Breast epithelium (tissue), 4 donors: ENCODE data around the gene IGFLR1. TPM values are rescaled to one million over a fixed set of nuclear protein-coding genes. Genes with fewer than 3 reads are reported as not detected.

Source experiments
- DNase-seq, 2 donors: peaks; one replicate each; pipeline ENCODE4 v3.0.0-alpha.2; 2019; ENCODE audit warnings: low spot score in 2 of 2
- H3K27ac ChIP-seq, 2 donors: fragments of 200-600 bp; sonication (generic) in 1 of 2; one replicate each; pipeline ENCODE4 v1.5.1; 2016 to 2019; ENCODE audit warnings: mild to moderate bottlenecking in 1 of 2
- H3K27me3 ChIP-seq, 2 donors: fragments of 200-600 bp; sonication (generic) in 1 of 2; one replicate each; pipeline versions ENCODE4 v1.5.1 to v1.6.0; 2017 to 2019; ENCODE audit warnings: control low read depth in 1 of 2, mild to moderate bottlenecking in 1 of 2
- H3K36me3 ChIP-seq: fragments of 200-600 bp; one replicate; pipeline ENCODE4 v1.5.1; 2019
- H3K4me1 ChIP-seq, 2 donors: fragments of 200-600 bp; sonication (generic); one replicate each; pipeline ENCODE4 v1.5.1; 2016 to 2019; ENCODE audit warnings: control low read depth in 1 of 2
- H3K4me3 ChIP-seq, 3 donors: fragments of 200-600 bp; sonication (generic); 1 replicate in 2 of 3; 2 replicates in 1 of 3; pipeline ENCODE4 v1.5.1; 2016 to 2019; ENCODE audit warnings: mild to moderate bottlenecking in 3 of 3, moderate library complexity in 2 of 3
- H3K9me3 ChIP-seq, 2 donors: fragments of 200-600 bp; sonication (generic) in 1 of 2; one replicate each; pipeline ENCODE4 v1.5.1; 2016 to 2019; ENCODE audit warnings: control low read depth in 1 of 2
- CTCF ChIP-seq, 3 donors: fragments of 450-650 bp; IDR thresholded peaks; one replicate each; pipeline ENCODE4 v1.5.1; 2016 to 2017; ENCODE audit warnings: antibody characterized with exemption in 3 of 3, mild to moderate bottlenecking in 3 of 3, moderate library complexity in 3 of 3
- POLR2A ChIP-seq: fragments of 450-650 bp; IDR thresholded peaks from one replicate; pipeline ENCODE4 v1.6.1; 2016; ENCODE audit warnings: antibody characterized with exemption, mild to moderate bottlenecking, moderate library complexity
- POLR2AphosphoS5 ChIP-seq, 3 donors: sonication (generic); formaldehyde crosslinking; IDR thresholded peaks; one replicate each; pipeline ENCODE4 v1.6.1; 2017; ENCODE audit warnings: antibody characterized with exemption in 3 of 3
- intact Hi-C: fragments of 100-400 bp; cut with DNase I; formaldehyde crosslinking; loops from one replicate; pipeline ENCODE4 v1.15.1; 2023; ENCODE audit warnings: low total_unique reads
- total RNA-seq, 3 donors: library from RNA; depleted of rRNA; stranded (reverse); fragments of >200 nt; gene quantifications; one replicate each; pipeline ENCODE4 v1.1.0, GENCODE V29; 2016

IGFLR1 gene
- total RNA-seq, 3 donors from 2014 or later, result 8.8 to 16.1 (median 14.1) TPM

- Histone ChIP-seq H3K4me1 (peaks cover 8 to 10% of the 10 kb centered on the region in 2 donors), H3K36me3 (peaks cover 22% of the 10 kb centered on the region), H3K9me3 (no peaks in the 10 kb centered on the region), H3K27me3 (no peaks in the 10 kb centered on the region), H3K27ac (no peak overlapping the region), H3K4me3 (no peak overlapping the region)
- no peak for TF ChIP-seq CTCF (IDR thresholded peaks at IDR 0.05)
- no peak for TF ChIP-seq POLR2AphosphoS5 (IDR thresholded peaks at IDR 0.05)
- TF ChIP-seq POLR2A, result no peak
- DNase-seq, result no peak
- intact Hi-C loops, result no loop called here
Measured at GRCh38 chr19:35723671-35724070, 18.6 kb downstream of the IGFLR1 start.

- TF ChIP-seq POLR2A, result no peak
- no peak for TF ChIP-seq CTCF (IDR thresholded peaks at IDR 0.05)
- TF ChIP-seq POLR2AphosphoS5 (IDR thresholded peaks at IDR 0.05), result no peak
- H3K4me3 ChIP-seq, result no peak overlapping the region
Measured at GRCh38 chr19:35722897-35723296, 19.4 kb downstream of the IGFLR1 start.

GRCh38 chr19:35722461-35722860, 19.8 kb downstream of the IGFLR1 start:
- no peak overlapping the region for H3K4me3 ChIP-seq
- H3K36me3 ChIP-seq, result peaks cover 14% of the 10 kb centered on the region
- H3K4me1 ChIP-seq, result peaks cover 9 to 11% of the 10 kb centered on the region in 2 donors
- no peak overlapping the region for H3K27ac ChIP-seq
- DNase-seq, result no peak
- no peak for TF ChIP-seq POLR2AphosphoS5 (IDR thresholded peaks at IDR 0.05)
- TF ChIP-seq POLR2A, result no peak
- TF ChIP-seq CTCF (IDR thresholded peaks at IDR 0.05), result no peak
- H3K9me3 ChIP-seq, result no peaks in the 10 kb centered on the region
- intact Hi-C loops, result no loop called here
- H3K27me3 ChIP-seq, result no peaks in the 10 kb centered on the region

More at GRCh38 chr19:35722897-35723296, 19.4 kb downstream of the IGFLR1 start:
- intact Hi-C loops, result no loop called here
- DNase-seq, result no peak
- H3K9me3 ChIP-seq, result no peaks in the 10 kb centered on the region
- H3K4me1 ChIP-seq, result peaks cover 9 to 11% of the 10 kb centered on the region in 2 donors
- no peaks in the 10 kb centered on the region for H3K27me3 ChIP-seq
- H3K27ac ChIP-seq, result no peak overlapping the region
- H3K36me3 ChIP-seq, result peaks cover 19% of the 10 kb centered on the region

- intact Hi-C loops, result no loop called here
- H3K4me1 ChIP-seq, result peaks cover 9 to 11% of the 10 kb centered on the region in 2 donors
- no peak overlapping the region for H3K4me3 ChIP-seq
- TF ChIP-seq POLR2AphosphoS5 (IDR thresholded peaks at IDR 0.05), result no peak
- TF ChIP-seq CTCF (IDR thresholded peaks at IDR 0.05), result no peak
- TF ChIP-seq POLR2A, result no peak
- no peaks in the 10 kb centered on the region for H3K9me3 ChIP-seq
- peaks cover 8% of the 10 kb centered on the region for H3K36me3 ChIP-seq
- H3K27ac ChIP-seq, result no peak overlapping the region
- no peaks in the 10 kb centered on the region for H3K27me3 ChIP-seq
- DNase-seq, result no peak
Measured at GRCh38 chr19:35721374-35721773, 20.9 kb downstream of the IGFLR1 start.

GRCh38 chr19:35720648-35721047, 21.6 kb downstream of the IGFLR1 start:
- no peak for TF ChIP-seq POLR2A
- no peak for TF ChIP-seq CTCF (IDR thresholded peaks at IDR 0.05)
- TF ChIP-seq POLR2AphosphoS5 (IDR thresholded peaks at IDR 0.05), result no peak
- no peak overlapping the region for H3K27ac ChIP-seq
- peaks cover 13 to 16% of the 10 kb centered on the region in 2 donors for H3K4me1 ChIP-seq
- intact Hi-C loops, result no loop called here
- H3K36me3 ChIP-seq, result peaks cover 8% of the 10 kb centered on the region
- H3K4me3 ChIP-seq, result no peak overlapping the region
- H3K9me3 ChIP-seq, result no peaks in the 10 kb centered on the region
- no peaks in the 10 kb centered on the region for H3K27me3 ChIP-seq
- no peak for DNase-seq
